ENCODE results near the gene GUK1.

GUK1 gene

DNA sequence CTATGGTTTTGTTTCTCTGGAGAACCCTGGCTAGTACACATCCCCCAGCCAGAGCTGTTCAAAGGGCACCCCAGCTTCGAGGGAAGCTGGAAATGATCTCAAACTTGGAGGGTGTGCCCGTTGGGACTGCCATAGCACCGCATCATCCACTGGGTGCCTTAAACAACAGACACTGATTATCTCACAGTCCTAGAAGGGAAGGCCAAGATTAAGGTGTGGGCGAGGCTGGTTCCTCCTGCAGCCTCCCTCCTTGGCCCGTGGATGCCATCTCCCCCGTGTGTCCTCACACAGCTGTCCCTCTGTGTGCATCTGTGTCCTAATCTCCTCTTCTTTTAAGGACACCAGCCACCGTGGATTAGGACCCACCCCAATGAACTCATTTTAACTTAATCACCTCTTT, 21.3 kb downstream of the GUK1 start:
- peaks cover 14% of the 10 kb centered on the region for H3K4me1 ChIP-seq (ENCODE audit: control insufficient read depth, insufficient read depth, low read length)
- H3K4me3 ChIP-seq (ENCODE audit: low read length): no peak overlapping the region
- no peaks in the 10 kb centered on the region for H3K9me3 ChIP-seq (ENCODE audit: control insufficient read depth, low read length)
- no peaks in the 10 kb centered on the region for H3K27me3 ChIP-seq (replicated peaks; ENCODE audit: control insufficient read depth, insufficient read depth, low read length)
- H3K36me3 ChIP-seq (ENCODE audit: control insufficient read depth, insufficient read depth, low read length, severe bottlenecking): no peaks in the 10 kb centered on the region
- no peak for DNase-seq (ENCODE audit: low read depth)
- no peak overlapping the region for H3K9ac ChIP-seq (ENCODE audit: low read length)

DNA sequence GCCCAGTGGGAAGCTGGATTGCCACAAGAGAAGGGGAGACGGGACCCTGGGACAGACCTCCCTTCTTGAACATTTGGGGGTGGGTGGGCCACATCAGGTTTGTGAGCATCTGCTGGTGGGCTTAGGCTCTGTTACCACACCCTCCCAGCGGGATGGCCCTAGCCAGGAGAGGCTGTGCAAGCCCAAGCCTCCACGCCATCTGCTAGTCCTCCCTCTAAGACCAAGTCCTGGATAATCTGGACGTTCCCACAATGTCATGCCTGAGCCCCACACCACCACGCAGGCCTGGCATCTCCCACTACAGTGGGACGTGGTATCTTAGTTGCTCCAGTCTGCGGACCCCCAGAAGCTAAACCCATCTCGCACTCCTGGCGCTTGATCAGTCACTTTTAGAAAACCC, 21.8 kb downstream of the GUK1 start:
- DNase-seq (ENCODE audit: low read depth): no peak

DNA sequence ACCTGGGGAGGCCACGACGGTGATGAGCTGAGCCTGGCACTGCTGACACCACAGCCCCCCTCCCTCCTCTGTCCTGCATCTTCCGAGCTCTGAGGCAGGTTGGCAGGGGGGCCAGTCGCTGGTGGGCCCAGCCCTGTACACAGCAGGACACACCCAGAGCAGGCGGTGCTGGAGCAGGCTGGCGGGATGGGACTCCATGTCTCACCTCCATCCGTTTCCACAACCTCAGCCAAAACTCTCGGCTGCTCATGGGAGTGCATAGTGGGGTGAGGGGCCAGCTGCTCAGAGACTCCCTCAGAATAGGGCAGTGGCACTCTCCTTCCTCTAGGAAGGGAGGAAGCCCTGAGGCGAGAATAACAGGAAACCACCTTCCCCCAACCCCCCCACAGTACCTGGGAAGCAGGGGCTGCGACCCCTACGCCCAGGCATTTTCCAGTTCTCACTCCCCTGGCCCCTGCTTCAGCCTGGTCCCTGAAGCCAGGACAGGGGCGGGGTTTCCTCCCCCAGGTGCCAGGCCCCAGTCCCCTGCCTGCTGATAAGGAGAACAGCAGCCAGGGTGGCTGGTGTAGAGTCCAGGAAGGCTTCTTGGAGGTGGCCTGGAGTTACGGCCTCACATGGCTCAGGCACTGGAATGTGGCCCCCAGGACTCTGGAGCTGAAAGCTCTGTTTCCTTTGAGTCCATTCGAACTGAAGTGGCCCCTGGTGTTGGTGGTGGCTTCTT, 22.4 kb downstream of the GUK1 start:
- Histone ChIP-seq H3K9ac (ENCODE audit: low read length) (peak overlapping the region; percentile 70), H3K9me3 (ENCODE audit: control insufficient read depth, low read length) (no peaks in the 10 kb centered on the region), H3K27me3 (replicated peaks; ENCODE audit: control insufficient read depth, insufficient read depth, low read length) (no peaks in the 10 kb centered on the region), H3K4me3 (ENCODE audit: low read length) (no peak overlapping the region), H3K4me1 (ENCODE audit: control insufficient read depth, insufficient read depth, low read length) (peaks cover 20% of the 10 kb centered on the region), H3K36me3 (ENCODE audit: control insufficient read depth, insufficient read depth, low read length, severe bottlenecking) (no peaks in the 10 kb centered on the region)
- DNase-seq (ENCODE audit: low read depth): no peak

More for the DNA sequence above, 21.8 kb downstream of the GUK1 start:
- Histone ChIP-seq H3K4me1 (ENCODE audit: control insufficient read depth, insufficient read depth, low read length) (peaks cover 19% of the 10 kb centered on the region), H3K36me3 (ENCODE audit: control insufficient read depth, insufficient read depth, low read length, severe bottlenecking) (no peaks in the 10 kb centered on the region), H3K27me3 (replicated peaks; ENCODE audit: control insufficient read depth, insufficient read depth, low read length) (no peaks in the 10 kb centered on the region), H3K4me3 (ENCODE audit: low read length) (no peak overlapping the region), H3K9me3 (ENCODE audit: control insufficient read depth, low read length) (no peaks in the 10 kb centered on the region), H3K9ac (ENCODE audit: low read length) (no peak overlapping the region)

DNA sequence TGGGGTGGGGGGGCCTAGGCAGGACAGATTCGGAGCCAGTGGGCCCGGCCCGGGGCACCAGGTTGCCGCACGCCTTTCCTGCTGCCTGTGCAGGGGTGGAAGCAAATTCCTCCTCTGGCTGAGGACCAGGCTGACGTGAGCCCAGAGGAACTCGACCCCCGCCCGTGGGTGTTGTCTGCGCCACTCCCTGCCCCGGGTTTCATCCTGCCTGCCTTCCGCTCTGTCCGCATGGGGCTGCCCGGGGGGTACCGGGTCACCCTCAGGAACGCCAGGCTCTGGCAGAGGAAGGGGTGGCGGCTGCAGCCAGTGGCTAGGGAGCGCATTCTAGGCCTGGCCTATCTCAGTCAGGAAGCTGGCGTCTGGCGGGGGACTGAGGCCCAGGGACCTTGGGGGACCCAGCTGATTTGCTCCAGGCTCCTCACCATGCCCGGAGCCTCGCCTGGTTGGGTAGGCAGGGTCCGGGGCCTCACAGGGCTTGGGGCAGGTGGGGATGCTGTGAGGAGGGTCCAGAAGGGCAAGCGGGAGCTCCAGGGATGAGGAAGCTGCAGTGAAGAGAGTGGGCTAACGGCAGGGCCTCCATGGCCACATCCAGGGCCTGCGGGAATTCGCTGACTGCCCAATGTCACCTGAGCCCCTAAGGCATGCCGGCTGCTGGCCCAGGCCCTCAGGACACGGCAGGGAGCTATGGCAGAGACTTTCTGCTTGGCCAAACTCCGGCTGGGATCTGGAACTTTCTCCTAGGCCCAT, 23.1 kb downstream of the GUK1 start:
- H3K4me3 ChIP-seq (ENCODE audit: low read length): no peak overlapping the region
- H3K9me3 ChIP-seq (ENCODE audit: control insufficient read depth, low read length): no peaks in the 10 kb centered on the region
- H3K9ac ChIP-seq (ENCODE audit: low read length): peak overlapping the region; percentile 70
- no peaks in the 10 kb centered on the region for H3K27me3 ChIP-seq (replicated peaks; ENCODE audit: control insufficient read depth, insufficient read depth, low read length)
- H3K36me3 ChIP-seq (ENCODE audit: control insufficient read depth, insufficient read depth, low read length, severe bottlenecking): no peaks in the 10 kb centered on the region
- peaks cover 20% of the 10 kb centered on the region for H3K4me1 ChIP-seq (ENCODE audit: control insufficient read depth, insufficient read depth, low read length)
- peak; percentile 70 for DNase-seq (ENCODE audit: low read depth)

DNA sequence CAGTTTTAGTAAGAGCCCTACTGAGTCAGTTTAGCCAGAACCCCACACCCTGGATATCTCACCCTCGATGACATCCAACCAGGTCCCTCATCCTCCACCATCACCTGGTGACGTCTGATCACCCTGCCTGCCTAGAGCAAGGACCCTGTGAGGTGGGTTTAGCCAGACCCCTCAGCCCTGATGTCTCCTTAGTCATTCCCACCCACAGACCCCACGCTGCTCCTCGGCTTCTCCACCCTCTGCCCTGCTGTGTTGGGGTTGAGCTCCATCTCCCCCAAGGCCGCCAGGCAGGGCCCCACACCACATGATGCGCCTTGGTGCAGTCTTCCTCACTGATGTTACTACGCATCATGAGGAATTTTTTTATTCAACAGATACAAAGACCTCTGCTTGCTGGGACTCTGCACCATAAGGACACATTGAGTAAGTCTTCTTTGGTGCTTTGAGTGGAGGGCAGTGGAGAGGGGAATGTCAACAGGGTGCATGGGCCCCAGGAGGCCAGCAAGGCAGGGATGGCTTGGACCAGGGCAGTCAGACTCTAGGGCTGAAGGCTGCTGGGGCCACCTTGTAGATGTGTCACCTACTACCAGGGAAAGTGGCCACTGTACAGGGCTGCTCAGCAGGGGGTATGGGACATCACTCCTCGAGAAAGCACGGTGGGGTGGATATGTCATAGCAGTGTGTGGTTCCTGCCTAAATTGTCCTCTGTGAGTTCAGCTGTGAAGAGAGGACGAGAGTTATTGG, 23.9 kb downstream of the GUK1 start:
- no peaks in the 10 kb centered on the region for H3K27me3 ChIP-seq (replicated peaks; ENCODE audit: control insufficient read depth, insufficient read depth, low read length)
- no peaks in the 10 kb centered on the region for H3K36me3 ChIP-seq (ENCODE audit: control insufficient read depth, insufficient read depth, low read length, severe bottlenecking)
- no peak for DNase-seq (ENCODE audit: low read depth)
- no peak overlapping the region for H3K4me3 ChIP-seq (ENCODE audit: low read length)
- peaks cover 20% of the 10 kb centered on the region for H3K4me1 ChIP-seq (ENCODE audit: control insufficient read depth, insufficient read depth, low read length)
- peak overlapping the region; percentile 70 for H3K9ac ChIP-seq (ENCODE audit: low read length)
- no peaks in the 10 kb centered on the region for H3K9me3 ChIP-seq (ENCODE audit: control insufficient read depth, low read length)

DNA sequence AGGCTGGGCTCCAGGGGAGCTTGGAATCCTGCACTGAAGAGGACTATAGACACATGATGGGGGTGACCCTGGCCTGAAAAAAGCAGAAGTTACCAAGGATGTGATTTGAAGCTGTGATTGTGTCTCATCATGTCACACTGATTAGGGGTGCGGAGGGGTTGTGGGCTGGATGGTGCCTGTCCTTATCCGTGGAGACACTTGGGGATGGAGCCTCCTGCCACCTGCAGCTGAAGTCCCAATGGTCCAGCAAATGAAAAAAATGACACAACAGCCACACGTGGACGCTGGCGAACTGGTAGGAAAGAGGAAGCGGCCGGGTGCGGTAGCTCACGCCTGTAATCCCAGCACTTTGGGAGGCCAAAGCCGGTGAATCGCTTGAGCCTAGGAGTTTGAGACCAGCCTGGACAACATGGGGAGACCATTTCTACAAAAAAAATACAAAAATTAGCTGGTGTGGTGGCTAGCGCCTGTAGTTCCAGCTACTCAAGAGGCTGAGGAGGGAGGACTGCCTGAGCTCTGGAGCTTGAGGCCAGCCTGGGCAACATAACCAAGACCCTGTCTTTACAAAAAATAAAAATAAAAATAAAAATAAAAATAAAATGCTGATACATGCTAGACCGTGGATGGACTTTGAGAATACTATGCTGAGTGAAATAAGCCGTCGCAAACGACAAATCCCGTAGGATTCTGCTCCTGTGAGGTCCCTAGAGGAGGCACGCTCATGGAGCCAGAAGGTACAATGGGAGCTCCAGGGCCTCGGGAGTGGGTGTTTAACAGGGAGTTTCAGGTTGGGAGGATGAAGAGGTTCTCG, 24.7 kb downstream of the GUK1 start:
- H3K4me1 ChIP-seq (ENCODE audit: control insufficient read depth, insufficient read depth, low read length): peaks cover 20% of the 10 kb centered on the region
- H3K4me3 ChIP-seq (ENCODE audit: low read length): peak overlapping the region; percentile 82
- no peaks in the 10 kb centered on the region for H3K9me3 ChIP-seq (ENCODE audit: control insufficient read depth, low read length)
- H3K27me3 ChIP-seq (replicated peaks; ENCODE audit: control insufficient read depth, insufficient read depth, low read length): no peaks in the 10 kb centered on the region
- no peak for DNase-seq (ENCODE audit: low read depth)
- H3K9ac ChIP-seq (ENCODE audit: low read length): peak overlapping the region; percentile 84
- no peaks in the 10 kb centered on the region for H3K36me3 ChIP-seq (ENCODE audit: control insufficient read depth, insufficient read depth, low read length, severe bottlenecking)

DNA sequence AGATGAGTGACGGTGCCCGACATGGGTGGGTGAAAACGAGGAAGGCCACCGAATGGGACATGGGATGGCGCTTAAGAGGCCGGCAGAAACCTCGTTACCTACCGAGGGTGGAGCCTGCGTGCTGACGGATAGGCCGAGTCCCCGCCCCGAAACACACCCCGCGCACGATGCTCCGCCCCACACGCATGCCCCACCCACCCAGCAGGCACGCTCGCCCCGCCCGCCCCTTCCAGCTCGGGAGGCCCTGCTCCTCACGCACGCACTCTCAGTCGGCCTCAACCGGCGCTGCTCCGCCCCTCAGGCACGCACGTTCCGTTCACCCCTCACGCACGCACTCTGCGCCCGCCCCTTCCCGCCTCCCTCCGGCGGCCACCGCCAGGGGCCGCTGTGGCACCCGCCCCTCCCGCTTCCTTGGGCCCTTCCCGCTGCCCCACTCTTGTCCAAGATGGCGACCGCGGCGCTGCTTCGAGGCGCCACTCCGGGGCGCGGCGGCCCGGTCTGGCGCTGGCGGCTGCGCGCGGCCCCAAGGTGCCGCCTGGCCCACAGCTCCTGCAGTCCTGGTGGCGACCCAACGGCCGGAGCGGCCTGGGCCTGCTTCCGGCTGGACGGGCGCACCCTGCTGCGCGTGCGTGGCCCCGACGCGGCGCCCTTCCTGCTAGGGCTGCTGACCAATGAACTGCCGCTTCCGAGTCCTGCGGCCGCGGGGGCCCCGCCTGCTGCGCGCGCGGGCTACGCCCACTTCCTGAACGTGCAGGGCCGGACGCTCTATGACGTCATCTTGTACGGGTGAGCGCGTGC, 25.5 kb downstream of the GUK1 start, which contains the start of gene IBA57:
Gene IBA57, plus strand, starts transcription at position 433 of the 798 bp plus-strand sequence. Its CDS starts 13 bp downstream, at position 446.
- Histone ChIP-seq H3K4me3 (ENCODE audit: low read length) (peak within 1 kb of the TSS; percentile 85), H3K36me3 (ENCODE audit: control insufficient read depth, insufficient read depth, low read length, severe bottlenecking) (no peaks in the 10 kb centered on the region), H3K4me1 (ENCODE audit: control insufficient read depth, insufficient read depth, low read length) (peaks cover 20% of the 10 kb centered on the region), H3K9me3 (ENCODE audit: control insufficient read depth, low read length) (no peaks in the 10 kb centered on the region), H3K27me3 (replicated peaks; ENCODE audit: control insufficient read depth, insufficient read depth, low read length) (no peaks in the 10 kb centered on the region), H3K9ac (ENCODE audit: low read length) (peak within 1 kb of the TSS; percentile 96)
- DNase-seq (ENCODE audit: low read depth): peak; percentile 99

DNA sequence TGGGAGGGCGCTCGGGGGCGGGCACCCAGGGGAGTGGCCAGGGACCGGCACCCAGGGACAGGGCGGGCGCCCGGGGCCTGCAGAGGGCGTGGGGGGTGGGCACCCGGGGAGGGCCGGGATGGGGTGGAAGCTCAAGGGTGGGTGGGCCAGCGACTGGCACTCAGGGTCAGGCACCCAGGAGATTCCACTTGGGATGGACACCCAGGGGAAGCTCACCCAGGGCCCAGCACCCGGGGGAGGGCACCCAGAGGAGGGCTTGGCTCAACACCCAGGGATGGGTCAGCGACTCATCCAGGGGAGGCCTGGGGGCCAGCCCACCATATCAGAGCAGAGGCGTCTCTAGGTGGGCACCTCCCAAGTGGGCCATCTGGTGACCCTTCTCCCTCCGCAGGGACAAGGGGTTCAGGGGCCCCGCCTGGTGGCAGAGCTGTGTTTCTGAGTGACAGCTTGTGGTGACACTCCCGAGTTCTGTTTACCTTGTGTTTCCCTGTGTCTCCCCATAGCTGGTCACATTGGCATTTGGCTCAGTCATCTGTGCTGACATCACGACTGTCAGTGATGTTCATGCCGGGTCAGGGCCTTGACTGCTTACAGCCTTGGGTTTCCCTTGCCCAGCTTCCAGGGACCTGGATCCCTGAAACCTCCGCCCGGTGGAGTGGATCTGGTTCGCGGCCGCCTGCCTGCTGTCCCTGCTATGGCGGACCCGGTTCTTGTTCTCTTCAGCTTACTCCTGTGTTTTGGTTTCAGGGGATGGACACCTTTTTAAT, 26.3 kb downstream of the GUK1 start:
- Histone ChIP-seq H3K4me1 (ENCODE audit: control insufficient read depth, insufficient read depth, low read length) (peaks cover 20% of the 10 kb centered on the region), H3K9me3 (ENCODE audit: control insufficient read depth, low read length) (no peaks in the 10 kb centered on the region), H3K36me3 (ENCODE audit: control insufficient read depth, insufficient read depth, low read length, severe bottlenecking) (no peaks in the 10 kb centered on the region), H3K9ac (ENCODE audit: low read length) (peak overlapping the region; percentile 89), H3K4me3 (ENCODE audit: low read length) (peak overlapping the region; percentile 85), H3K27me3 (replicated peaks; ENCODE audit: control insufficient read depth, insufficient read depth, low read length) (no peaks in the 10 kb centered on the region)
- DNase-seq (ENCODE audit: low read depth): peak; percentile 77

DNA sequence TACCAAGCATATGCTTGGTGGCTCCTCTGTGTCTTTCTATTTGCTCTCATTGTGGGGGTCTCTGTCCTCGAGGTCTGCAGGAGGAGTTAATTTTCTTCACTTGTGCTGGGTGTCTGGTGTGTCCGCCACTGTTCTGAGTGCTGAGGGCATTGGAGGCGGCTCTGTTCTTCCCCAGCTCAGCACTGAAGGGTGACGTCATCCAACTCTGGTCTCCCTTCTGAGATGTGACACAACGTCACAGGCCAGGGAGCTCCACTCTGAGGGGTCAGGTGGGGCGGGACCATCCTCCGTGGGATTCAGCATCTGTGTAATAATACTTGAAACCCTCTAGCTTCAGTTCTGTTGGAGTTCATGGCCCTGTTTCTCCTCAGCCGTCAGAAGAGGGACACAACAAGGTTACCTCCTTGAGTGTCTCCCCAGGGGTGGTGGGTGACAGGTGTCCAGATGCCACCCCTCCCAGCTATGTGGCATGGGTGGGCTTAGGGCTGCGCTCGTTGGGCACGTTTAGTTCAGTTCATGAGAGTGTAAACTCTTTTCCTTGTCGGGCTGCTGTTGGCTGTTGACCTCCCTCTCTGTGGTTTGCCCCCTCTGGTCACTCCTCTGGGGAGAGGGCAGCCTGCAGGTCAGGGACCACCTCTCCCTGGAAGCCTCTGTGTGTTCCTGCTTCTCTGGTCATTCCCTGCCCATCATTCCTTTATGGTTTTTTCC, 28.6 kb downstream of the GUK1 start:
- H3K9me3 ChIP-seq (ENCODE audit: control insufficient read depth, low read length): no peaks in the 10 kb centered on the region
- no peak overlapping the region for H3K4me3 ChIP-seq (ENCODE audit: low read length)
- no peak overlapping the region for H3K9ac ChIP-seq (ENCODE audit: low read length)
- peaks cover 7% of the 10 kb centered on the region for H3K4me1 ChIP-seq (ENCODE audit: control insufficient read depth, insufficient read depth, low read length)
- no peaks in the 10 kb centered on the region for H3K36me3 ChIP-seq (ENCODE audit: control insufficient read depth, insufficient read depth, low read length, severe bottlenecking)
- DNase-seq (ENCODE audit: low read depth): no peak
- H3K27me3 ChIP-seq (replicated peaks; ENCODE audit: control insufficient read depth, insufficient read depth, low read length): no peaks in the 10 kb centered on the region

All from adipocyte (in vitro differentiated cells).